ENCODE results near the gene PRDM15. TPM values are rescaled to one million over a fixed set of nuclear protein-coding genes. Genes with fewer than 3 reads are reported as not detected.

Gene PRDM15
- total RNA-seq, 1 experiment from 2014 or later, result 9.9 TPM

- Mint-ChIP-seq H3K9me3 (peaks cover 0 to 3% of the 10 kb centered on the region in 2 experiments; a peak in 2 of 5 replicates), H3K4me3 (no peak overlapping the region), H3K4me1 (peaks cover 14 to 15% of the 10 kb centered on the region in 2 experiments), H3K27me3 (ENCODE audit: low read depth) (no peaks in the 10 kb centered on the region; the same call in 1 of the 2 replicates), H3K27ac (no peak overlapping the region), H3K36me3 (ENCODE audit: insufficient read depth in 1 of 3, low read depth in 3 of 3) (peaks cover 13 to 47% (median 41%) of the 10 kb centered on the region in 3 experiments)
- no peak for DNase-seq
- Histone ChIP-seq H3K27me3 (ENCODE audit: insufficient read depth, low read length) (no peaks in the 10 kb centered on the region), H2BK12ac (ENCODE audit: insufficient read length, low read depth, low read length) (no peak overlapping the region), H3K9ac (ENCODE audit: extremely low read depth, insufficient read length, low read length) (no peak overlapping the region), H4K20me1 (ENCODE audit: control insufficient read depth, insufficient read depth, insufficient read length) (no peaks in the 10 kb centered on the region), H3K56ac (ENCODE audit: insufficient read length, low read depth, low read length) (no peak overlapping the region), H3K23ac (ENCODE audit: insufficient read length, low read depth, low read length) (no peak overlapping the region), H4K5ac (ENCODE audit: insufficient read length, low read depth, low read length) (no peak overlapping the region), H3K4me1 (ENCODE audit: insufficient read depth, low read length) (no peaks in the 10 kb centered on the region), H3K18ac (ENCODE audit: insufficient read length, low read depth, low read length) (no peak overlapping the region), H3K79me2 (ENCODE audit: insufficient read depth, low read length) (0 out of 2 replicates have a peak, but pooled peaks cover 2% of the 10 kb centered on the region), H3K9me3 (ENCODE audit: control insufficient read depth, low read depth, low read length) (no peaks in the 10 kb centered on the region), H2BK15ac (ENCODE audit: low read depth, low read length) (no peak overlapping the region), H4K8ac (replicated peaks; ENCODE audit: insufficient read length, low read depth, low read length) (no peak overlapping the region), H3K14ac (ENCODE audit: insufficient read depth, low read length) (no peak overlapping the region), H3K27ac (ENCODE audit: insufficient read length, low read depth, low read length) (no peak overlapping the region), H2AFZ (ENCODE audit: low read length) (no peak overlapping the region), H2BK5ac (ENCODE audit: insufficient read length, low read length) (no peak overlapping the region), H2BK120ac (ENCODE audit: low read depth, low read length, poor library complexity, severe bottlenecking) (no peak overlapping the region), H3K23me2 (ENCODE audit: insufficient read length, low read depth, low read length, poor library complexity, severe bottlenecking) (no peaks in the 10 kb centered on the region), H3K4me2 (ENCODE audit: insufficient read depth, insufficient read length, low read length) (no peak overlapping the region), H2AK5ac (ENCODE audit: insufficient read length, low read length) (no peak overlapping the region), H4K91ac (ENCODE audit: insufficient read length, low read depth, low read length) (no peak overlapping the region), H3T11ph (ENCODE audit: low read length) (no peak overlapping the region), H3K79me1 (ENCODE audit: insufficient read depth, low read depth, low read length, poor library complexity, severe bottlenecking) (no peaks in the 10 kb centered on the region), H2BK20ac (ENCODE audit: low read depth, low read length, poor library complexity, severe bottlenecking) (no peak overlapping the region), H3K4ac (ENCODE audit: low read depth, low read length) (no peak overlapping the region)
- no CpG with 5 or more reads among the region's 7 CpGs for WGBS (ENCODE audit: extremely low coverage, insufficient read length, low lambda C conversion rate)
- TF ChIP-seq, protein P1, sequence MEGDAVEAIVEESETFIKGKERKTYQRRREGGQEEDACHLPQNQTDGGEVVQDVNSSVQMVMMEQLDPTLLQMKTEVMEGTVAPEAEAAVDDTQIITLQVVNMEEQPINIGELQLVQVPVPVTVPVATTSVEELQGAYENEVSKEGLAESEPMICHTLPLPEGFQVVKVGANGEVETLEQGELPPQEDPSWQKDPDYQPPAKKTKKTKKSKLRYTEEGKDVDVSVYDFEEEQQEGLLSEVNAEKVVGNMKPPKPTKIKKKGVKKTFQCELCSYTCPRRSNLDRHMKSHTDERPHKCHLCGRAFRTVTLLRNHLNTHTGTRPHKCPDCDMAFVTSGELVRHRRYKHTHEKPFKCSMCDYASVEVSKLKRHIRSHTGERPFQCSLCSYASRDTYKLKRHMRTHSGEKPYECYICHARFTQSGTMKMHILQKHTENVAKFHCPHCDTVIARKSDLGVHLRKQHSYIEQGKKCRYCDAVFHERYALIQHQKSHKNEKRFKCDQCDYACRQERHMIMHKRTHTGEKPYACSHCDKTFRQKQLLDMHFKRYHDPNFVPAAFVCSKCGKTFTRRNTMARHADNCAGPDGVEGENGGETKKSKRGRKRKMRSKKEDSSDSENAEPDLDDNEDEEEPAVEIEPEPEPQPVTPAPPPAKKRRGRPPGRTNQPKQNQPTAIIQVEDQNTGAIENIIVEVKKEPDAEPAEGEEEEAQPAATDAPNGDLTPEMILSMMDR (conservative IDR thresholded peaks at IDR 0.05), result no peak
Observed at GRCh38 chr21:41799763-41800162, 79.4 kb downstream of the PRDM15 start.

Data from H9 (cell line).